ENCODE results near the gene TMEM8B. TPM values are rescaled to one million over a fixed set of nuclear protein-coding genes. Genes with fewer than 3 reads are reported as not detected.

The TMEM8B gene
- total and polyA plus RNA-seq, 9 of the 15 experiments (the other 6 are each of a cell fraction or from before 2014, with no cell fraction given) = 0.01 to 2.2 (median 1.1) TPM

GRCh38 chr9:35869621-35870216 is 40.7 kb downstream of the TMEM8B start:
- Histone ChIP-seq H4K20me1 (replicated peaks; ENCODE audit: control insufficient read depth, insufficient read depth, low read length) (no peaks in the 10 kb centered on the region), H3K4me1 (replicated peaks in 1 of 2; ENCODE audit: control insufficient read depth in 2 of 2, insufficient read depth in 2 of 2, low read length in 2 of 2) (peaks cover 0 to 5% of the 10 kb centered on the region in 2 experiments; a peak in 2 of 5 replicates), H3K79me2 (ENCODE audit: control insufficient read depth, insufficient read depth, low read length) (no peaks in the 10 kb centered on the region), H3K9ac (ENCODE audit: insufficient read depth in 1 of 2, low read depth in 2 of 2, low read length in 2 of 2) (no peak overlapping the region; a peak in 1 of 4 replicates), H3K27ac (ENCODE audit: extremely low read depth, low read depth, low read length) (no peak overlapping the region), H3K4me2 (ENCODE audit: insufficient read depth, low read length) (no peak overlapping the region), H3K9me1 (ENCODE audit: control insufficient read depth, insufficient read depth, low read length) (no peaks in the 10 kb centered on the region), H3K36me3 (ENCODE audit: control insufficient read depth, insufficient read depth, low read length) (no peaks in the 10 kb centered on the region), H2AFZ (ENCODE audit: low read depth, low read length) (no peak overlapping the region), H3K9me3 (replicated peaks; ENCODE audit: control insufficient read depth, insufficient read depth, low read depth, low read length) (no peaks in the 10 kb centered on the region), H3K4me3 (no peak overlapping the region), H3K27me3 (ENCODE audit: control insufficient read depth in 2 of 2, insufficient read depth in 2 of 2, low read length in 2 of 2) (peaks cover 2 to 25% of the 10 kb centered on the region in 2 experiments; a peak in 3 of 5 replicates)
- TF ChIP-seq NFIC (IDR thresholded peaks at IDR 0.05) (peak; percentile 56), YBX1 (IDR thresholded peaks at IDR 0.05) (no peak)
- no peak for FAIRE-seq
- 12% methylated on average over 15 of the region's 19 CpGs for WGBS (ENCODE audit: insufficient coverage, low coverage, missing lambda C conversion rate)
- no peak for ATAC-seq
- in situ Hi-C loops (cut with MboI) = no loop called here
- ChIA-PET POLR2A (no interaction called here), CTCF (ENCODE audit: low intra/inter-chr PET ratio) (no interaction called here)
- intact Hi-C loops (cut with micrococcal nuclease) = no loop called here
- DNase-seq (ENCODE audit: extremely low read depth in 1 of 4, low spot score in 3 of 4) = no peak
- no TSS peak for BruUV-seq (replicated peaks)

GRCh38 chr9:35870351-35870923 is 41.4 kb downstream of the TMEM8B start, which contains the start of gene OR13J1:
Gene OR13J1 (minus strand): TSS chr9:35870401. CDS start chr9:35870401, 0 bp downstream.
- Histone ChIP-seq H2AFZ (ENCODE audit: low read depth, low read length) (no peak within 1 kb of the TSS), H4K20me1 (replicated peaks; ENCODE audit: control insufficient read depth, insufficient read depth, low read length) (no peaks in the 10 kb centered on the region), H3K9me1 (ENCODE audit: control insufficient read depth, insufficient read depth, low read length) (no peaks in the 10 kb centered on the region), H3K27me3 (ENCODE audit: control insufficient read depth in 2 of 2, insufficient read depth in 2 of 2, low read length in 2 of 2) (peaks cover 2 to 20% of the 10 kb centered on the region in 2 experiments; a peak in 3 of 5 replicates), H3K36me3 (ENCODE audit: control insufficient read depth, insufficient read depth, low read length) (no peaks in the 10 kb centered on the region), H3K4me2 (ENCODE audit: insufficient read depth, low read length) (no peak within 1 kb of the TSS), H3K4me3 (no peak within 1 kb of the TSS), H3K9me3 (replicated peaks; ENCODE audit: control insufficient read depth, insufficient read depth, low read depth, low read length) (no peaks in the 10 kb centered on the region), H3K79me2 (ENCODE audit: control insufficient read depth, insufficient read depth, low read length) (no peaks in the 10 kb centered on the region), H3K9ac (ENCODE audit: insufficient read depth in 1 of 2, low read depth in 2 of 2, low read length in 2 of 2) (no peak within 1 kb of the TSS; a peak in 1 of 4 replicates), H3K27ac (ENCODE audit: extremely low read depth, low read depth, low read length) (no peak within 1 kb of the TSS), H3K4me1 (replicated peaks in 1 of 2; ENCODE audit: control insufficient read depth in 2 of 2, insufficient read depth in 2 of 2, low read length in 2 of 2) (peaks cover 0 to 5% of the 10 kb centered on the region in 2 experiments; a peak in 2 of 5 replicates)
- TF ChIP-seq ZNF3 (CRISPR knock-in tag; IDR thresholded peaks at IDR 0.05) (no peak), SMARCA5 (IDR thresholded peaks at IDR 0.05) (no peak), ILF3 (IDR thresholded peaks at IDR 0.05; ENCODE audit: borderline replicate concordance) (no peak), NR0B1 (IDR thresholded peaks at IDR 0.05; ENCODE audit: partially characterized antibody) (no peak), RBM25 (IDR thresholded peaks at IDR 0.05; ENCODE audit: low read depth, low read length, severe bottlenecking) (peak; percentile 57), ZNF239 (CRISPR knock-in tag; IDR thresholded peaks at IDR 0.05) (peak; percentile 91)
- no TSS peak for BruUV-seq (replicated peaks)
- in situ Hi-C loops (cut with MboI) = no loop called here
- ATAC-seq (no peak), DNase-seq (ENCODE audit: extremely low read depth in 1 of 4, low spot score in 3 of 4) (no peak), FAIRE-seq (no peak)
- ChIA-PET CTCF (ENCODE audit: low intra/inter-chr PET ratio) (no interaction called here), POLR2A (no interaction called here)
- 14% methylated on average over 8 of the region's 8 CpGs for WGBS (ENCODE audit: insufficient coverage, low coverage, missing lambda C conversion rate)
- intact Hi-C loops (cut with micrococcal nuclease) = no loop called here
